Measurements from ENCODE around the gene MSRB1.

Gene MSRB1

GRCh38 chr16:1990101-1990350 lies 47.0 kb upstream of the MSRB1 start:
- no peak for TF ChIP-seq CTCF (IDR thresholded peaks at IDR 0.05; ENCODE audit: low read depth, low read length)
- Histone ChIP-seq H3K27me3 (ENCODE audit: insufficient read depth, low read depth, severe bottlenecking) (no peaks in the 10 kb centered on the region), H3K36me3 (peaks cover 23% of the 10 kb centered on the region), H3K4me3 (ENCODE audit: low read depth, low read length) (peak overlapping the region; percentile 61), H3K27ac (no peak overlapping the region), H3K9me3 (ENCODE audit: severe bottlenecking) (no peaks in the 10 kb centered on the region)
- DNase-seq: no peak

- Histone ChIP-seq H3K4me3 (ENCODE audit: low read depth, low read length) (peak within 1 kb of the TSS; percentile 63), H3K9me3 (ENCODE audit: severe bottlenecking) (no peaks in the 10 kb centered on the region), H3K27me3 (ENCODE audit: insufficient read depth, low read depth, severe bottlenecking) (no peaks in the 10 kb centered on the region), H3K27ac (peak within 1 kb of the TSS; percentile 64), H3K36me3 (peaks cover 24% of the 10 kb centered on the region)
- DNase-seq: peak; percentile 42
- no peak for TF ChIP-seq CTCF (IDR thresholded peaks at IDR 0.05; ENCODE audit: low read depth, low read length)
Measured at GRCh38 chr16:1989209-1990100, 46.5 kb upstream of the MSRB1 start, which contains the start of gene SYNGR3. TSS of gene SYNGR3 (plus strand) at chr16:1989970. CDS start at chr16:1990103, 133 bp downstream.

GRCh38 chr16:1987198-1987597 lies 44.2 kb upstream of the MSRB1 start:
- H3K36me3 ChIP-seq: peaks cover 24% of the 10 kb centered on the region
- H3K27me3 ChIP-seq (ENCODE audit: insufficient read depth, low read depth, severe bottlenecking): no peaks in the 10 kb centered on the region
- no peak overlapping the region for H3K27ac ChIP-seq
- no peak overlapping the region for H3K4me3 ChIP-seq (ENCODE audit: low read depth, low read length)
- H3K9me3 ChIP-seq (ENCODE audit: severe bottlenecking): no peaks in the 10 kb centered on the region
- TF ChIP-seq CTCF (IDR thresholded peaks at IDR 0.05; ENCODE audit: low read depth, low read length): no peak
- no peak for DNase-seq

GRCh38 chr16:1985466-1986150 lies 42.6 kb upstream of the MSRB1 start:
- no peak for TF ChIP-seq CTCF (IDR thresholded peaks at IDR 0.05; ENCODE audit: low read depth, low read length)
- Histone ChIP-seq H3K27ac (no peak overlapping the region), H3K27me3 (ENCODE audit: insufficient read depth, low read depth, severe bottlenecking) (no peaks in the 10 kb centered on the region), H3K9me3 (ENCODE audit: severe bottlenecking) (no peaks in the 10 kb centered on the region), H3K4me3 (ENCODE audit: low read depth, low read length) (no peak overlapping the region), H3K36me3 (peaks cover 24% of the 10 kb centered on the region)
- DNase-seq: no peak

- peak; percentile 32 for DNase-seq
- H3K27me3 ChIP-seq (ENCODE audit: insufficient read depth, low read depth, severe bottlenecking): no peaks in the 10 kb centered on the region
Measured at GRCh38 chr16:1984347-1985225, 41.6 kb upstream of the MSRB1 start.

More at GRCh38 chr16:1984347-1985225, 41.6 kb upstream of the MSRB1 start:
- H3K27ac ChIP-seq: peak overlapping the region; percentile 91
- H3K36me3 ChIP-seq: peaks cover 30% of the 10 kb centered on the region
- H3K9me3 ChIP-seq (ENCODE audit: severe bottlenecking): no peaks in the 10 kb centered on the region
- no peak for TF ChIP-seq CTCF (IDR thresholded peaks at IDR 0.05; ENCODE audit: low read depth, low read length)
- H3K4me3 ChIP-seq (ENCODE audit: low read depth, low read length): peak overlapping the region; percentile 82
